ENCODE data around the gene TIMP2.
"Not testable (repeated sequence)": the region's sequence is repeated elsewhere in the genome, so short reads cannot be mapped to it uniquely, and the experiment has no call there.

Gene TIMP2

DNA sequence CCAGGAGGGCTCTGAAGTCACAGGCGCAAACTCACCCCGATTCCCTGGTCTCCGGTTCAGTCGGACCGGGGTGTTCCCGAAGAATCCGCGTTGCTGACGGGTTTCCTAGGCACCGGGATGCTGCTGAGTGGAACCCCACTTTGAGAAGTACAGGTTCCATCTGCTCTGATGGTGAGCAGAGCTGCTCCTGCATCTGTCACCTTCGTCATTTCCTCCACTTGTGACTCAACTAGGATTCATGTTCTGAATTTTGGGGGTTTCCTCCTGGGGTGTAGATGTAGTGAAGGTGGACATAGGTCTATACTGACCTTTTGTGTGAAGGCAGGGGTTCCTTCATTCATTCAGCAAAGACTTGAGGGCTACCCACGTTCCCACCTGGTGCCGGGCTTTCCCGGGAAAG is 29.5 kb upstream of the TIMP2 start:
- FAIRE-seq: no peak

DNA sequence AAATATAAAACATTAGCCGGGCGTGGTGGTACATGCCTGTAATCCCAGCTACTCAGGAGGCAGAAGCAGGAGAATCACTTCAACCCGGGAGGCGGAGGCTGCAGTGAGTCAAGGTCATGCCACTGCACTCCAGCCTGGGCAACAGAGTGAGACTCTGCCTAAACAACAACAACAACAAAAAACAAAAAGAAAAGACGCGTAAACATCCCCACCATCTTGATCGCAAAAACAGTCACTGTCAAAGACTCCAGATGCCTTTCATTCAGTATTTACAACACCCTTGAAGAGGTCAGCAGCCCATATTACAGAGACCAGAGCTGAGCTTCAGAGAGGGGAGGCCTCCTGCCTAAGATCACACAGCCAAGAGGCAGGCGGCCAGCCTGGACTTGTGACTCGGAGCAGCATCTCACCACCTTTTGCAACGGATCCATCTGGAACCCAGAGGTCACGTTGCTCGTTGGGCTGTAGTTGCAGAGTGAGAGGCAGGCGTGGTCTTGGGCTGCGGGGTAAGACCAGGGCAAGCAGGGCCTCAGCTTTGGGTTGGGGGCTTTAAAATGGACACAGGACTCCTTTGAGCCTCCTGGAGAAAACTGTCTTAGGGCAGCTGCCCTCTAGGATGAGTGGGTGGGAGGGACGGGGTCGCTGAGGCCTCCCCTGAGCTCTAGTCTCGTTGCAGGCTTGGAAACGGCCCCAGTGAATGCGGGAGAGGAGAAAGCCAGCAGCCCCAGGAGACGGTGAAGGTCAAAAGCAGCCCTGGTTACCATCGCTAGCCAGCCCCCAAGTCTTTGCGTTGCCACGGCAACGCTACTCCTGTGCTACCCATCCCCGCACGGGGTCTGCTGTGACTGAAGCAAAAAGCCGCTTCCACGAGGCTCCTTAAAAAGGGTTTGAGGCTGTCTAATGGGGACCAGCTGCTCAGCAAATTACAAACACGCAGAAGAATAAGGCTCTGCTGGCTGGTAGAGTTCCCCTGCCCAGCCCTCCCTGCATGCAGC is 28.5 kb upstream of the TIMP2 start:
- no peak for FAIRE-seq

DNA sequence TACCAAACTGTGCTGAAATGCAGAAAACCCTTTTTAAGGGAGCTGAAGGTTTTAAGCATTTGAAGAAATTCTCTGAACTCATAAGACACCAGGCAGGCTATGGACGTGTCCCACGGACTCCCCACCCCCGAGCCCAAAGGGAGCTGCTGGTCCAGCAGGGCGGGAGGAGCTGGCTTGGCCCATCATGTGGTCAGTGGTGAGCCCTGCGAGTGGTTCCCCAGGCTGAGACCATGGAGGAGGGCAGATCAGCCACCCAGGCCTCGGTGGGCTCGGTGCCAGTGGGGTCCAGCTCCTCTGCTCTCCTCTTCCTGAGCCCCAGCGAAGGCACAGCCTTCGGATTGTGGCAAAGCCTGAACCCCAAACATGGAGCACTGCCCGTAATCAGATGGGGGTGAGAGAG is 27.5 kb upstream of the TIMP2 start:
- no peak for FAIRE-seq

DNA sequence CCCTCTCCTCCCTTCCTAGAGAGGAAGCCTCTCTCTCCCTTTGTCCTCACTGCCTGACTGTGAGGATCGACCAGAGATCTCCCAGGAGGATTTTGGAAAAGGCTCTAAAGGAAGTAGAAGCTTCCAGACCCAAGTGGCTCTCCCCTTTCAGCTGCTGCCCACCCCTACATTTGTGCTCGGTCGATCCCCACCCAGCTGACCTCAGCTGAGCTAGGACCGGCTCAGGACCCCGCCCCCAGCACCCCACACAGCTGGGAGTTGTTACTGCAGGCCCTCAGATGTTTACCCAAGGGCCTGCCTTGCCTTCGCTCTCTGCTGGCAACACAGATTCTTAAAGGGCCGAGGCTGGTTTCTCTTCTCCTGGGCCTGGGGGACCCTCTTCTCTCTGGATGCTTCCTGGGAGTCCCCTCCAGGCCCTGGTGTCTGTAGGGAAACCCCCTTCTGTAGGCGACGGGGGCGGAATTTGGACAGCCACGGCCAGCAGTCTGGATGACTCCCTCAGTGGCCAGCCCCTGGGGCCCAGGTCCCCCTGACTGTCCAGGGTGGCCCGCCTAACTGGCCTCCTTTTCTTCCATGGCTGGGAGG is 26.9 kb upstream of the TIMP2 start:
- no peak for FAIRE-seq

DNA sequence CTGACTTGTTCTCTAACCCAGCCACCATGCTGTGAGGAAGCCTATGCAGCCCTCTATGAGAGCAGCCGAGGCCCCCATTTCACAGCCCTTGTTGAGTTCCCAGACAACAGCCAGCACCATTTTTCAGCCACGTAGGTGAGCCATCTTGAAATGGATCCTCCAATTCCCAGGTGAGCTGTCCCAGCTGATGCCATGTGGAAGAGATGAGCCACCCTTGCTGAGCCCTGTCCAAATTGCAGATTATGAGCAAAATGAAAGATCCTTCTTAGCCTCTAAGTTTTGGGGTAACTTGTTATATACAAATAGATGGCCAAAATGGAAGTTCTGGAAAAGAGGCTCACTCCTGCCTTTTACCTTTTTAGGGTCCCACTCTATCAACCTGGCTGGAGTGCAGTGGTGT is 25.7 kb upstream of the TIMP2 start:
- no peak for FAIRE-seq

DNA sequence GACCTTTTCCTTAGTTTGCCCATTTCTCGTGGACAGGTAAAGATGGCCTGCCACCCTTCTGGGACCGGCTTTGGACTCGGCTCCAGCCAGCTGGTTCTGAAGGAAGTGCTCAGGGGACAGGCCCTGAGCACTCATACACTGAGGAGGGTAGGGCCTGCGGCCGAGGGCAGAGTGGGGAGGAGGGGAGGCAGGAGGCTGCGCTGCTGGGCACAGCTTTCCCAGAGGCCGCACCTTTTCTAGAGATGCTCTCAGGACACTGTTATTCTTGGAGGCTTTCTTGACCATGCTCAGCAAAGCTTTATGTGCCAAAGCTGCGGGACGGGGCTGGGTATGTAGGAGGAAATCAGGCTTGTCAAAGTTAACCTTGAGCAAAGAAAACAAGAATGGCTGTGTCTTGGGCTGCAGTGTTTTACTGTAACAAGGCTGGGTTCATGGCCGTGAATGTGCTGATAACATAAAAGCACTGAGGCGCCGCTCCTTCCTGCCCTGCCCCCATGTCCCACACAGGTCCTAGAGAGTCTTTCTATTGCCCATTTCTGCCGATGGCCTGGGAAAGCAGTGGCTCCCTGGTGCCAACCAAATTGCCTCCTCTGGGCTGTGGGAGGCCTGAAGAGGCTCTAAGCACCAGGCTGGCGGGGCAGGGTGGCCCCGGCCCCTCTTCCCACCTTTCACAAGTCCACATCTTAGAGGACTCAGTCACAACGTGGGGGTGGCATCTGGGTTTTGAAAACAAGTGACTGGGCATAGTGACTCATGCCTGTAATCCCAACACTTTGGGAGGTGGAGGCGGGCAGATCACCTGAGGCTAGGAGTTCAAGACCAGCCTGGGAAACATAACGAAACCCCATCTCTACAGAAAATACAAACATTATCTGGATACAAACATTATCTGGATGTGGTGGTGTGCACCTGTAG is 22.3 kb upstream of the TIMP2 start:
- FAIRE-seq: no peak

DNA sequence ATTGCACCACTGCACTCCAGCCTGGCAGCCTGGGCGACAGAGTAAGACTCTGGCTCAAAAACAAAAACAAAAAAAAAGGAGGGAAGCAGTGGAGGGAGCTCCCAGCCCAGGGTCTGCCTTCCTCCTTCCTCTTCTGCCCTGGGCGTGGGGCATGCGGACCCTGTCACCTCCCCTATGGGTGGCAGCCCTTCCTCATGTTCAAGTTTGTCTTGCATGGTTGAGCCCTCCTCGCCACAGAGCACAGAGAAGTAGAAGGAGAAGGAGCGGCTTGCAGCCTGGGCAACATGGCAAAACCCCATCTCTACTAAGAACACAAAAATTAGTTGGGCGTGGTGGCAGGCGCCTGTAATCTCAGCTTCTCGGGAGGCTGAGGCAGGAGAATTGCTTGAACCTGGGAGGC is 21.4 kb upstream of the TIMP2 start:
- FAIRE-seq: no peak

DNA sequence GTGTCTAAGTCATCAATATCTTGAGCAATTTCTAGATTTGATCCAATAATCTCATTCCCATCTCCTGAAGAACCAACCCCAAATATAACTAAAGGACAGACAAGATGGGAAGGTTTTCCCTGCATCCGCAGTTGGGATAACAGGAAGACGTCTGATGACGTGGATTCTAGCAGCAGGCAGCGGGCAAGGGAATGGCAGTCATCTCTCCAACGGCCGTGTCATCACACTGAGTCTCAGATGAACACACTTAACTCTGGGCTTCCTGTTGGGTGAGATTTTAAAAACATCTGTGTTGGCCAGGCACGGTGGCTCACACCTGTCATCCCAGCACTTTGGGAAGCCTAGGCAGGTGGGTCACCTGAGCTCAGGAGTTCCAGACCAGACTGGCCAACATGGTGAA is 20.9 kb upstream of the TIMP2 start:
- FAIRE-seq: no peak

DNA sequence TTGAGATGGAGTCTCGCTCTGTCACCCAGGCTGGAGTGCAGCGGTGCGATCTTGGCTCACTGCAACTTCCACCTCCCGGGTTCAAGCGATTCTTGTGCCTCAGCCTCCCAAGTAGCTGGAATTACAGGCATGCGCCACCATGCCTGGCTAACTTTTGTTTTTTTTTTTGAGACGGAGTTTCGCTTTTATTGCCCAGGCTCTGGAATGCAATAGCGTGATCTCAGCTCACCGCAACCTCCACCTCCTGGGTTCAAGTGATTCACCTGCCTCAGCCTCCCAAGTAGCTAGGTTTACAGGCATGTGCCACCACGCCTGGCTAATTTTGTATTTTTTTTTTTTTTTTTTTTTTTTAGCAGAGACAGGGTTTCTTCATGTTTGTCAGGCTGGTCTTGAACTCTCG is 20.3 kb upstream of the TIMP2 start:
- FAIRE-seq: not testable (repeated sequence)

DNA sequence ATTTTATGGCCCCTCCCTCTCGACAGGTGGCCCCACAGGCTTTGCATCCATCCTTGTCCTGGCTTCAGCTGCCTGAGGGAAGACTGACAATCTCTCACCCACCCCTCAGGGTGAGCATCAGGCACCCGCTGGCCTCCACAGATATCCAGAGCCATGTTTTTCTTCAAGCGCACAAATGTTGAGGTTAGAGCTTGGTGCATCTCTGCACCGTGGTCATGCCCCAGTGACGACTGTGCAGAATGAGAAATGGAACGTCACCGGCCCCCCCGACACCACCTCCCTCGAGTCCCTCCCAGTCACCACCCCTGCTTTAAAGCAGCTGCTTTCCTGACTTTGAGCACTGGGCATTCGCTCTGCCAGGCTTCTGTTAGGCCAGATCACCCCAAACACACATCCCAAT is 19.8 kb upstream of the TIMP2 start:
- no peak for FAIRE-seq

DNA sequence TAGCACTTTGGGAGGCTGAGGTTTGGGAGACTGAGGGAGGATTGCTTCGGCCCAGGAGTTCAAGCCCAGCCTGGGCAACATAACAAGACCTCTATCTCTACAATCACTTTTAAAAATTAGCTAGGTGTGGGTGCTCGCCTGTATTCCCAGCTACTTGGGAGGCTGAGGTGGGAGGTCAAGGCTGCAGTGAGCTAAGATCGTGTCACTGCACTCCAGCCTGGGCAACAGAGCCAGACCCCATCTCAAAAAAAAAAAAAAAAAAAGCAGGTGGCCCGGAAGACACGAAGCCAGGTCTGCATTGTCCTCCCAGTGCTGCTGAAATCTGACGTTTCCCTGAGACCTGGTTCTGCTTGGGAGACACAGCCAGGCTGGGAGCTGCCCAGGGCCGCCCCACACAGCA is 18.8 kb upstream of the TIMP2 start:
- no peak for FAIRE-seq

DNA sequence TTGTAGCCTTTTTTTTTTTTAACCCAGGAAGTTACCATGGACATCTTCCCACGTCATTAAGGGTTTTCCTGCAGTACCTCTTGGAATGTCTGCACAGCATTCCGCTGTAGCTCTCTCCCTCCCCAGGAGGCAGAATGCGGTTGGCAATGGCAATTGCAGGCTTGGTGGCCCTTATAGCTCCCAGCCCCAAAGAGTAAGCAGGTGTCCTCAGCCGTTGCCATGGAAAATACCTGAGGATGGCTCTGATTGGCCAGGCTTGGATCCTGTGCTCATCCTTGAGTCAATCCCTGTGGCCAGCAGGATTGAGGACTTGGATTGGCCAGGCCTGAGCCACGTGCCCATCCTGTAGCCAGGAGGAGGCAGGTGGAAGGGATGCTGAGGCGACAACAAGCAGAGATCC is 15.5 kb upstream of the TIMP2 start:
- FAIRE-seq: no peak

DNA sequence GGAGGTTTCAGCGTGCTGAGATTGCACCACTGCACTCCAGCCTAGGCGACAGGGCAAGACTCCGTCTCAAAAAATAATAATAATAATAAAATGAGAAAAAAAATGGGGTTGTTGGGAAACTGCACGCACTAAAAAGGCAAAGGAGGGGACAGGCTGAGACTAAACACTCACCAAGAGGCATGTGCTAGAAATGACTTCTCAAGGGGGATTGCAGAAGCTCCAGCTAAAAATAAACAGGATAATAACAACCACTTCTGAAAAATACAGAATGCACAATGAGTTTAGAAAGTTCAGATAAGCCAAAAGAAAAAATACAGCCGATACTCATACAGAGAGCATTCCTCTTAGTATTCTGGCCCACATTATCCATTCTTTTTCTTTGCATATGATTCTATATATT is 15.1 kb upstream of the TIMP2 start:
- FAIRE-seq: no peak

DNA sequence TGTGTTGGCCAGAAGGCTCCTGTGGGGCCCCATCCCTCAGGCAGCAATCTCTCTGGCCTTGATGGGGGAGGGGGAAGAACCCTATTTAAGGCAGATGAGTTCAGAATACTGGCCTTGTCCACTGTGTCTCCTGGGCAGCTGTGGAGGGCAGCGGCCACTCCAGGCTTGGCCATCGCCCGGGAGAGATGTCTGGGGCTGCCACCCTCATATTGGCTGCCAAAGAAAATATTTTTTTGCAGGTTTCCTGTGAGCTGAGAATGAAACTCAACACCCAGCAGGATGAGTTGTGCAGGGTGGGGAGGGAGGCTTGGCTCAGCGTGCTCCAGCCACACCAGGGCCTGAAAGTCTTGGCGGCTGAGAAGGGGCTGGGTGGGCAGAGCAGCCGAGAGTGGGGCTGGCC is 14.4 kb upstream of the TIMP2 start:
- FAIRE-seq: no peak

DNA sequence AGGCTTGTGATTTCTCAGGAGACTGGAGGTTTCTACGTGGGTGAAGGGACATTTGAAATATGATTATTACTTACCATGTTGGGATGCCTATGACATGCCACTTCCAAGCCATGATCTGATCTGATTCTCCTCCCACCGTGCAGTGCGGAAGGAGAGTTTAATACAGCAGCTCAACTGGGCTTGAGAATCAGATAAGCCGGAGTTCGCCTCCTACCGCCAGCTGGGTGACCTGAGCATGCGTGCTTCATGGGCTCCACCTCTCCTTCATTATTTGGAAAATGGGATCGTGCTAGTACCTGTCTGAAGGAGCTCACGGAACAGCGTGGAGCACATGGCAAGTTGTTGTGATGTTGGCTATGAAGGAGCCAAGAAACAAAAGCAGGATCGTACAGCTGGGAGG is 12.4 kb upstream of the TIMP2 start:
- FAIRE-seq: no peak

DNA sequence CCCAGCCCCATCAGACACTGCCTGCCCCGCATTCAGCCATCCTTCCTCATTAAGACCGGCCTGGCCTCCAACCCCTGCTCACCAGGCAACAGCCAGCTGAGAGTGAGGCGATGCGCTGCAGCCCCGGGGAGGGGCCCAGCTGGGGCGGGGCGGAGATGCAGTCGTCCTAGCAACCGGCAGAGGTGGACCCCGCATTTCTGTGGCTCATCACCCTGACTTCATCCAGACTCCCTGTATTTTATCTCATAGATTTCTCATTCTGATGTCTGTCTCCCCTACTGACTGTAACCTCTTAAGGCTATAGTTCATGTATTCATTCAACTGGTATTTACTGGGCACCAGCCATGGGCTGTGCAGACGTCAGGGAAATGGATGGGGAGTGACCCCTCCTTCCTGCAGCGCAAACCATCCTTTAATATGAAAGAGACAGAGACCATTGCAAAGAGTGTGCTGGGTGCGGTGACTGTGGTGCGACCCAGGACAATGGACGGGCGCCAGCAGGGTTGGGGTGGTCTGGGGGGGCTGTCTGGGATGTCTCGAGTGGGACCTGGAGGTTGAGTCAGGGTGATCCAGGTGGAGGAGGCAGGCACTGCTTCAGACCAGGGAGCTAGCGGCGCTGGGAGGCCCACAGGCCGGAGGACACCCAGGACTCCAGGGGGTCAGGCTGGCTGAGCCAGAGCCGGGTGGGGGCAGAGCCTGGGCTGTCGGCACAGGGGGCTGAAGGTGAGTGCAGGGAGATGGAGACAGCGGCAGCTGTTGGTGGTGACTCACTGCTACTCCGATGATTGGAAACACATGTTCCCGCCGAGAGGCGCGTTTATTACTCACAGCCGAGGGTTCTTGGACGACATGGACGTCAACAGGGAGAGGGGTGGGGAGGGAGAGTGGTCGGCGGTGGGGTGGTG is 10.5 kb upstream of the TIMP2 start:
- FAIRE-seq: no peak

DNA sequence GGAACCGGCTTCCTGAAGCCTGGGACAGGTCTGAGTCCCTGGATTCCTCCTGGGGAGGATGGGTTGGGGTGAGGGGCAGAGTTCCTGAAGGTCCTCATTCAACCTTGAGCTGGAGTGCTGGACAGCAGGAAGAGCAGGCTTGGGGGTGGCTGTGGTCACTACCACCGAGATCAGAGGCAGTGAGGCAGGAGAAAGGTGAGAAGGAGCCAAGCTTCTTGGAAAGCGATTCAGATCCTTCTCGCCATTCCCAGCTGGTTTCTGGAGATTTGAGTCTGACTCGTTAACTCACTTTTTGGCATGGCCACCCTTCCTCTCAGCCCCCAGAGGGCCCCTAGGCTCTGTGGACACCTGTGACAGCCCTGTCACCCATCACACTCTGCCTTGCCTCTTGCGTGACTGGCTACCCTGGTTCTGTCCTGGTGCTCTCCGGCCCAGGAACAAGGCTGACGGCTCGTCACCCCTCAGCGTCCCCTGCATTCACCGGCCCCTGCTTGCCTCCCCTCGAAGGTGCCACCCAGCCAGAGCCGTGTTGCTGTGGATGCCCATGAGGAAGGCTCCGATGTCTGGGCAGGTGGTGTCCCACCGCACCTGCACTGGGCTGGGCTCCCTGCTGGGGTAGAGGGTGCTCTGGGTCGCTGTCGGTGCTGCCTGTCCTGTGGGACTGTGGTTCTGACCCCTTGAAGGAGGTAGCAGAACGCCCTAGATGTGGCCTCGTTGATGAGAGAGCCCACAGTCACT is 9.7 kb upstream of the TIMP2 start:
- no peak for FAIRE-seq

DNA sequence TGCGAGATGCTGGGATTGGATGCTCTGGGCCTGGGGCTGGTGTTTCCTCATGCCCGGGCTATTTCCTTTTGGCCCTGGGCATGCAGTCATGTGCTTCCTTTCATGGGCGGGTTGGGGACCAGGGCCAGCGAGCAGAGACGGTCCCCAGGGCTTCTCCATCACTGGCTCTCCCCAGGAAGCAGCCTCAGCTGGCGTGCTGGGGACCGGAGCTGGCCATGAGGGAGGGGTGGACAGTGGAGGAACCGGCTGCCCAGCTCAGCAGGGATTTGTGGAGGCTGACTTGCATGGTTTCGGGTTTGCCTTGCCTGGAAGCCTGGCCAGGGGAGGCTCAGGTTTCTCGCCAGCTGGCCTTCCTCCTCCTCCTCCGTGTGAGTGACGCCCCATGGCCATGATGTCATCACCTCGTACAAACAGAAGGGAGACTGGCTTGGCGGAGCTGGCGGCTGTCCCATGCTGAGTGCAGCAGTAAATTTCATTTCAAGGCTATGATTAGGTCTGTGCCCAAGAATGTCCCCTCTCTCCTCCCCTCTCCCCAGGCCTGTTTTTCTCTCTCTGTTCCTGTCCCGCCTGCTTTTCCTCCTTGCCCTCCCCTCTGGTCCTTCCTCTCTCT is 8.9 kb upstream of the TIMP2 start:
- no peak for FAIRE-seq

DNA sequence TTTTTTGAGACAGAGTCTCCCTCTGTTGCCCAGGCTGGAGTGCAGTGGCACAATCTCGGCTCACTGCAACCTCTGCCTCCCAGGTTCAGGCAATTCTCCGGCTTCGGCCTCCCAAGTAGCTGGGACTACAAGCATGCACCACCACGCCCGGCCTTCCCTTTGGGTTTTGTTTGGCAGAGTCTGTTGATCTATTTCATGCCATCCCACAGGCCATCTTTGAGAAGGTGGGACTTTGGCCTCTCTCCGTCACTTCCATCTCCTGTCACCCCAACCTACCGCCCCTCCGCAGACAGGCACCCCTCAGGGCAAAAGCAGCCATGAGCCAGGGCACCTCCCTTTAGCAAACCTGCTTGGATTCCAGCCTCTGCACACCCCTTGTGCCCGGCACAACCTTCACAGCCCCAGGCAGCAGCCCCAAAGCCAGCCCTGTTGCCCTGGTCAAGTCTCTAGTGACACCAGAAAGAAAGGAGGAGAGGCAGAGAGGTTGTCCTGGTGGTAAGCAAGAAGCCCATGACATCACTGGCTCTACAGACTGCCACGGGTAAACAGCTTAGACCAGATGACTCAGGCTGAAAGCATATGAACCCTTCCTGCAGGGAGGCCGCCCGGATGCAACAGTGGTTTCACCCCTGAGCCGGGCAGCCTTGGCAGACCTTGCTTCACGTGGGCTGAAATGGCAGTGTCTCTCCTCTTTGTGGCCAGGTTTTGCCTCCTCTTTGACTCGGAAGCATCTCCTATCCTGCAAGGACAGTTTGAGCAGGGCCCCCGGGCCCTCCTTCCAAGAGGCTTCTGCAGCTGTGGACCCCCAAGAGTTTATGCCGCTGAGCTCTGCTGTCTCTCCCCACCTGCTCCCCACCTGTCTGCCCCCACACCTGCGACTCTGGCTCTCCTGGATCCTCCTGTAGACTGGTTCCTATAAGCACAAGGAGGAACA is 8.1 kb upstream of the TIMP2 start:
- FAIRE-seq: no peak
